Chondrocyte (in vitro differentiated cells): Measurements from ENCODE around the gene SLC2A10. TPM values are rescaled to one million over a fixed set of nuclear protein-coding genes. Genes with fewer than 3 reads are reported as not detected.

Experiments used
- DNase-seq: peaks from one replicate; pipeline ENCODE4 v3.0.0; 2021; ENCODE audit warnings: mixed read lengths, low spot score
- H3K27ac Mint-ChIP-seq: one replicate; pipeline ENCODE4 v1.8.0; 2021; ENCODE audit warnings: mild to moderate bottlenecking, moderate library complexity, mixed read lengths; ENCODE audit not compliant: unreplicated experiment
- H3K27me3 Mint-ChIP-seq: 2 replicates; pipeline ENCODE4 v1.8.0; 2021; ENCODE audit warnings: low read depth, mixed read lengths
- H3K36me3 Mint-ChIP-seq: 2 replicates; pipeline ENCODE4 v1.8.0; 2021; ENCODE audit warnings: low read depth, mixed read lengths
- H3K4me1 Mint-ChIP-seq: 2 replicates; pipeline ENCODE4 v1.8.0; 2021; ENCODE audit warnings: low read depth, mild to moderate bottlenecking, mixed read lengths
- H3K4me3 Mint-ChIP-seq: one replicate; pipeline ENCODE4 v1.8.0; 2021; ENCODE audit warnings: mild to moderate bottlenecking, moderate library complexity, mixed read lengths; ENCODE audit not compliant: unreplicated experiment
- H3K9me3 Mint-ChIP-seq: 2 replicates; pipeline ENCODE4 v1.8.0; 2021; ENCODE audit warnings: low read depth, mixed read lengths
- CTCF ChIP-seq: fragments of 200-600 bp; sonication (generic); IDR thresholded peaks from 2 replicates; pipeline ENCODE4 v1.5.0; 2021; ENCODE audit warnings: antibody characterized with exemption, mild to moderate bottlenecking, moderate library complexity
- total RNA-seq: library from RNA; stranded (reverse); gene quantifications from 3 replicates; pipeline ENCODE4 v1.2.1, GENCODE V29; 2021

Gene SLC2A10
- total RNA-seq, 1 donor from 2014 or later: 39.6 TPM

- H3K27ac Mint-ChIP-seq: no peak overlapping the region
- H3K9me3 Mint-ChIP-seq: no peaks in the 10 kb centered on the region
- peaks cover 4% of the 10 kb centered on the region for H3K4me1 Mint-ChIP-seq
- no peak for DNase-seq
- H3K4me3 Mint-ChIP-seq: no peak overlapping the region
- no peaks in the 10 kb centered on the region for H3K36me3 Mint-ChIP-seq
- TF ChIP-seq CTCF: peak; percentile 79
- peaks cover 26% of the 10 kb centered on the region for H3K27me3 Mint-ChIP-seq
Measured at GRCh38 chr20:46767127-46767761, 57.8 kb downstream of the SLC2A10 start.

- Mint-ChIP-seq H3K4me3 (no peak overlapping the region), H3K36me3 (peaks cover under 1% of the 10 kb centered on the region), H3K27ac (peak overlapping the region; percentile 18), H3K4me1 (peaks cover 4% of the 10 kb centered on the region), H3K9me3 (peaks cover under 1% of the 10 kb centered on the region), H3K27me3 (peaks cover 40% of the 10 kb centered on the region)
- no peak for TF ChIP-seq CTCF
- DNase-seq: no peak
Measured at GRCh38 chr20:46770330-46771194, 61.1 kb downstream of the SLC2A10 start.

- H3K4me1 Mint-ChIP-seq: peaks cover 4% of the 10 kb centered on the region
- TF ChIP-seq CTCF: no peak
- H3K27ac Mint-ChIP-seq: no peak overlapping the region
Measured at GRCh38 chr20:46771195-46771588, 61.7 kb downstream of the SLC2A10 start.

GRCh38 chr20:46772901-46773300 lies 63.5 kb downstream of the SLC2A10 start:
- no peak for DNase-seq
- Mint-ChIP-seq H3K27ac (no peak overlapping the region), H3K36me3 (peaks cover 3% of the 10 kb centered on the region), H3K4me3 (no peak overlapping the region), H3K9me3 (peaks cover 4% of the 10 kb centered on the region), H3K27me3 (peaks cover 39% of the 10 kb centered on the region), H3K4me1 (peaks cover 4% of the 10 kb centered on the region)
- peak; percentile 68 for TF ChIP-seq CTCF

More at GRCh38 chr20:46771195-46771588, 61.7 kb downstream of the SLC2A10 start:
- Mint-ChIP-seq H3K36me3 (peaks cover 3% of the 10 kb centered on the region), H3K4me3 (no peak overlapping the region), H3K27me3 (peaks cover 37% of the 10 kb centered on the region), H3K9me3 (peaks cover 4% of the 10 kb centered on the region)
- DNase-seq: no peak

GRCh38 chr20:46773680-46774079 lies 64.2 kb downstream of the SLC2A10 start:
- peaks cover 40% of the 10 kb centered on the region for H3K27me3 Mint-ChIP-seq
- H3K36me3 Mint-ChIP-seq: peaks cover 3% of the 10 kb centered on the region
- no peak for DNase-seq
- no peak overlapping the region for H3K27ac Mint-ChIP-seq
- H3K9me3 Mint-ChIP-seq: peaks cover 4% of the 10 kb centered on the region
- peaks cover 4% of the 10 kb centered on the region for H3K4me1 Mint-ChIP-seq
- H3K4me3 Mint-ChIP-seq: no peak overlapping the region
- no peak for TF ChIP-seq CTCF
